ENCODE results near the gene ATXN1.

Gene ATXN1

DNA sequence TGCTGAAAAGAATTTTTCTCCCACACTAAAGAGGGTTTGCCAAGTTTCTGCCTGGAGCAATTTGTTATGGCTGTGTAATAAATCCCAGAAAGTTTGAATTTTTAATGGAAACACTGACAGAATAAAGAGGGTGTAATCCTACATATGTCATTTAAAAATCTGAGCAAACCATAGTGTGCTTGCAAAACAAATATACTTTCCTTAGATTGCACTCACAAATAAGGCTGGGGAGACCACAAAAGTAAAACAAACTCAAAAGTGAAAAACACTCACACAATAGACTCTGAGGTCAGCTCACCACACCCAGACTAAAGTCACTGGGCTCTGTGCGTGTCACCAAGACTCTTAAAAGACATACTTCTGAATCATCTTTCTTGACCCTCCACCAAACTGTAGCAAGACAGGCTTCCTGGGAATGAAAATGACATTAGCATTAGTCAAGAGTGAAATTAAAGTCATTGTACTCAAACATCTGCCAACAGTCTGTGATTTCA, 4.8 kb upstream of the ATXN1 start:
- no peak for DNase-seq
- in situ Hi-C loops (cut with MboI; ENCODE audit: low pct_unique_long_range_greater_than_20kb, low sequenced_read_pairs) = loop anchor here (25.0 kb wide), 2 partner anchors 254 to 429 kb away; no protein-coding TSS in a partner anchor

DNA sequence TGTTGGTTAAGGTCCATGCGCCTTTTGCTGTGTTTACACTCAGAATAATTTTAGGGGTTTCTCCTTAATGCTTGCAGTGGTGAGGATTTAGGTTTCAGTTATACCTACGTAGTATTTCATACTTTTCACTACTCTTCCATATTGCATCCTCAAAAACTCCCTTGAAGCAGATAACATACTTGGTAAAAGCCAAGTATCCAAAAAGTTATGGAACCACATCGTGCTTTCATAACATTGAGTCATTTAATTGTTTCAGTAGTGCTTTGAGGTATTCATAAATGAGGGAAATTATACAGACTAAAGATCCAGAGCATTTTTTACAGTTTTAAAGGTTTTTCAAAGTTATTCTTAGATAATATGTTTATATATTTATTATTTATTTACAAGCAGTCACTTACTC, 4.0 kb upstream of the ATXN1 start:
- in situ Hi-C loops (cut with MboI; ENCODE audit: low pct_unique_long_range_greater_than_20kb, low sequenced_read_pairs) = loop anchor here (25.0 kb wide), 2 partner anchors 253 to 428 kb away; no protein-coding TSS in a partner anchor

GRCh38 chr6:16764188-16764950, 3.1 kb upstream of the ATXN1 start:
- DNase-seq = peak; percentile 44
- in situ Hi-C loops (cut with MboI; ENCODE audit: low pct_unique_long_range_greater_than_20kb, low sequenced_read_pairs) = loop anchor here (25.0 kb wide), 2 partner anchors 252 to 427 kb away; no protein-coding TSS in a partner anchor

More for the DNA sequence above, 4.0 kb upstream of the ATXN1 start:
- DNase-seq = no peak

DNA sequence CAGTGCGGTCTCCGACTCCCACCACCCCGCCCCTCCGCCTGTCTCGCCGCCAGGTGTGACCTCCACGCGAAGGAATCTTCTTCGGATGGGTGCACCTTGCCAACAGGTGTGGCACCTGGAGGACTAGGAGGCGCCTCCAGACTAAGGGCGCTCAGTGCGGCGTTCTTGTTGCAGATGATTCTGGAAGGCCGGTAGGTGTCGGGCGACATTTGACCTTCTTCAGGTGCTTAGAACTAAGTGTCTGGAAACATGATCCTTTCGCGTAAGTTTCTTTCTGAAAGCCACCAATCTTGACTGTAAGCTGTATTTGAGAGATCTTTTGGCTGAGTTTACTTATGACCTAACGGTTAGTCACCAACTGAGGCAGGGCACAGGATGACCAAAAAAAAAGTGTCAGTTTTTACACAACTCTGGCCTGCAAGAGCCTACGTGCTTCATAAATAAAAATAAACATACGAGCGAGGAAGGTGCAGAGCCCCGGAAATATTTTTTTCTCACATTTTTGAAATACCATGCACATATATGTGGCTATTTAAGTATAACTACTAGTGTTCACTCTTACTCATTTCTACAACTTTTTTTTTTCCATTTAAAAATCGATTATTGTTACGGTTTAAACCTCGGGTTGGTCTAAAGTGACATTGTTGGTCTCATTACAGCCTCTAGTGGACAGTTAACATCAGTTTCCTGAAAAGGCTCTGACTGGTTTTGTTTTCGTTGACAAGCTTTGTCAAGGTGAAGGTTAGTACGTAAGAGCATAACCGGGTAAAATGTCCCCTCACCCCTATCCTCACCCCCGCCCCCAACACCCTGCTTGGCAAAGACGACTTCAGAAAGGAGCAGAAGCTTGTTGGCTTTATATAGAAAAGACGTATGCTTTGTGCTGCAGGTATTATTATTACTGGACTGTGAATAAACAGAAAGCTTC, 1.6 kb upstream of the ATXN1 start:
- in situ Hi-C loops (cut with MboI; ENCODE audit: low pct_unique_long_range_greater_than_20kb, low sequenced_read_pairs) = loop anchor here (25.0 kb wide), 2 partner anchors 251 to 426 kb away; no protein-coding TSS in a partner anchor
- DNase-seq = peak; percentile 67

- DNase-seq = no peak
- in situ Hi-C loops (cut with MboI; ENCODE audit: low pct_unique_long_range_greater_than_20kb, low sequenced_read_pairs) = loop anchor here (25.0 kb wide), 2 partner anchors 250 to 425 kb away; no protein-coding TSS in a partner anchor
Measured at GRCh38 chr6:16762268-16762549, 949 bp upstream of the ATXN1 start.

- DNase-seq = peak; percentile 77
- in situ Hi-C loops (cut with MboI; ENCODE audit: low pct_unique_long_range_greater_than_20kb, low sequenced_read_pairs) = loop anchor here (25.0 kb wide), 2 partner anchors 249 to 424 kb away; no protein-coding TSS in a partner anchor
Measured at GRCh38 chr6:16761471-16762267, 409 bp upstream of the ATXN1 start.

DNA sequence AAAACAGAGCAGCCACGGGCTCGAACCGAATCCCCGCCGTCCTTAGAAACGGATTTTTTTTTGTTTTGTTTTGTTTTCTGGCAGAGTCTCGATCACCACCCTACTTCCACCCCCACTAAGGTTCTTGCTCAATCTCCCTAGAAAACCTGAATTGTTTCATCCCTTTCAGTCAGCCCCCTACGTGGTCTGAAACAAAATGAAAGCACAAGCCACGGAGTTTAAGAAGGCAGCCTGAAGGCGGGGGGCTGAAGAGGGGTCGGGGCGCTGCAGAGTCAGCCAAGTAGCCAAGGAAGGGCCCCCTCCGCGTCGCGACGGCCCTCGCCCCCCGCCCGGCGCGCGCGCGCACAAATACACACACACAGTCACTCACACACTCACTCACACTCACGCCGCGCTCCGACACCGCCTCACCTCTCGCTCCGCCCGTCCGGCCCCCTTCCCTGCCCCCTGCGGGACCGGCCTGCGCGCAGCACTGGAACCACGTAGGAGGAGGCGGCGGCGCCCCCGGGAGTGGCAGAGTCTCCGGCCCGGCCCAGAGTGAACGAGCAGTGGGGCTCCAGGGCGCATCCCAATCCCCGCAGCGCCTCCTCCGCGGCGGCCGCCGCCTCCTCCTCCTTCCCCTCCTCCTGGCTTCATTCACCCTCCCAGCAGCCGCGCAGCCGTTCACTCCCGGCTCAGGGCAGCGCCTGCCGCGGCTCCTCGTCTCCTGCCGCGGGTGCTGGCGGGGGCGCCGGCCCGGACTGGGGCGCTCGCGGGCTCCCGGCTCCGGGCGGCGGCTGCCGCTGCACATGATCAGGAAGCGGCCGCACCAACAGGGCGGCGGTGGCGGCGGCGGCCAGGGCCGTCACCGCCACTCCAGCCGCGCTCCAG, 1.4 kb downstream of the ATXN1 start:
- DNase-seq = peak; percentile 85

DNA sequence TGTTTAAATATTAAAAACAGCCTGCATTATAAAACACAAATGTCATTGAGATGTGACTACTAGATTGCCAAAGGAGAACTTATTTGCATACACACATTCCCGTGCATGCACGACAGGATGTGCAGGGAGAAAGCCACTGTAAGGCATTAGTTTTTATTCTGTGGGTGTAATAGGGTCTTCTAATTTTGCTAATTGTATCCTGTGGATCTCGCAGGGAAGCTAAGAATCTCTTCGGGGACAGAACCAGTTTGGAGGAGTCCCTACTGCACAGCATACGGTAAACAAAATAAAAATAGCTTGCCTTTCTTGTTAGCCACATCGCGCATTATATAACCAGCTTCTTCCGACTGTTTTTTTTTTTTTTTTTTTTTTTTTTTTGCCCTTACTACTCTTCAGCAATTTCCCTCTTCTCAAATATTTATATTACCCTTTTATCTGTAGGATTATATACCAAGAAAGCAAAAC, 2.0 kb downstream of the ATXN1 start:
- in situ Hi-C loops (cut with MboI; ENCODE audit: low pct_unique_long_range_greater_than_20kb, low sequenced_read_pairs) = loop anchor here (25.0 kb wide), 2 partner anchors 247 to 422 kb away; no protein-coding TSS in a partner anchor

More for the DNA sequence above, 1.4 kb downstream of the ATXN1 start:
- in situ Hi-C loops (cut with MboI; ENCODE audit: low pct_unique_long_range_greater_than_20kb, low sequenced_read_pairs) = loop anchor here (25.0 kb wide), 2 partner anchors 248 to 423 kb away; no protein-coding TSS in a partner anchor

DNA sequence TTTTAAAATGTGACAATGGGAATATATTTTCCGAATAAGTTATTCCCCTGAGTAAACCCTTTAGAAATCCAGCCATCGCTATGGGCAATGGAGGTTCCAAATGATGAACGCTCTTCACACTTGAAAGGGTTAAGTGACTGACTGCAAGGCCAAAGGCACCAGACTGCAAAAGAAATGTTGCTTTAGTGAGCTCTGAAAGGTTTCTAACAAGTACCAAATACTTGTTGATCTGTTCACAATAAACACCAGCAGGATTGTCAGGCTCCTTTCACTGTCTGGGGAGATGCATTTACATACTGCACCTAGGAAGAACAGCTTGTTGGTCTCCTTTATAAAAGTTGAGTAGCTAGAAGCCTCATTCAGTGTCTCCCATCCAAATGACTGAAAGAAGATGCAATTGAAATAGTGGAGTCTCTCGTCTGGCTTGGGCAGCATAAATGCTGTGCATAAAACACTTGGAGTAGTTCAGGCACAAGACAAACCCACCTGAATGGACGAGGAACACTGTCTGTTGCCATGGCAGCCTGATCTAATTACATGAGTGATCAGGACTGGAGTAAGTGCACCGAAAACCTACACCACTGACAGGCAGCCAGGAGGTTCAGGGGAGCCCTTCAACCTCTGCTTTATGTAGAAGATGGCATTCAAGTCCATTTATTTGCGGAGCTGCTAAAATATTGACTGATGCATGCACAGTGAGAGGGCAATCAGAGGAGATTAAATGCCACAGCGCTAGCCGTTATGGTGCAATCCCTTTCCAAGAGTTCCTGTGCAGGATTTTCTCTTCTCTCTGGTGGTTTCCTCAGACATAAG, 2.9 kb downstream of the ATXN1 start:
- DNase-seq = peak; percentile 43
- in situ Hi-C loops (cut with MboI; ENCODE audit: low pct_unique_long_range_greater_than_20kb, low sequenced_read_pairs) = loop anchor here (25.0 kb wide), 2 partner anchors 246 to 421 kb away; no protein-coding TSS in a partner anchor

More for the DNA sequence above, 2.0 kb downstream of the ATXN1 start:
- DNase-seq = peak; percentile 43

GRCh38 chr6:16757332-16757731, 3.9 kb downstream of the ATXN1 start:
- DNase-seq = no peak
- in situ Hi-C loops (cut with MboI; ENCODE audit: low pct_unique_long_range_greater_than_20kb, low sequenced_read_pairs) = loop anchor here (25.0 kb wide), 2 partner anchors 245 to 420 kb away; no protein-coding TSS in a partner anchor

DNA sequence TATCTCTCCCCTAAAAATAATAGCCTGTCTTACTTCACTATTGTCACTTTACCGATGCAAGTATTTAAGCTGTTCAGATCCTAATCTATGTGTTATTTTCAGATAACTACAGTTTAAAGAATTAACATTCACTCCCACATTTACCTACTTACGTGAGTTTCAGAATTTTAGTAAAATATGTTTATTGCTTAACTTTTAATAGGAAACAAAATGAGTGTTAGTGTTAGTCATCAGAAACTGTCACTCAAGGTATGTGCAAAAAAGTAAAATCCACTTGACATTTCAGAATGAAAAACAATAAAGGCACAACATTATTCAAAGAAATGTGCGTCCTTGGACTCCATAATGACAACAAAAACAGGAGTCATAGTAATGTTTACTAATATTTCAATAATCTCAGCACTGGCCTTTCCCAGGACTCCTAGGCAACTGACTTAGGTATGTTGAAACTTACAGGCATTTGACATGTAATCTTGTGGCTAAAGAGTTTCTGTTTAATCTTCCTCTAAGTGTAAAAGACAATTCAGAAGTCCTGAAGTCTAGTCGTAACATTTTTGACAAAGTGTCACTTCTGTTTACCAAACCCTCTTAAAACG, 4.5 kb downstream of the ATXN1 start:
- in situ Hi-C loops (cut with MboI; ENCODE audit: low pct_unique_long_range_greater_than_20kb, low sequenced_read_pairs) = loop anchor here (25.0 kb wide), 2 partner anchors 244 to 419 kb away; no protein-coding TSS in a partner anchor
- DNase-seq = no peak

- in situ Hi-C loops (cut with MboI; ENCODE audit: low pct_unique_long_range_greater_than_20kb, low sequenced_read_pairs) = loop anchor here (25.0 kb wide), 2 partner anchors 243 to 418 kb away; no protein-coding TSS in a partner anchor
- DNase-seq = no peak
Measured at GRCh38 chr6:16755544-16755943, 5.7 kb downstream of the ATXN1 start.

DNA sequence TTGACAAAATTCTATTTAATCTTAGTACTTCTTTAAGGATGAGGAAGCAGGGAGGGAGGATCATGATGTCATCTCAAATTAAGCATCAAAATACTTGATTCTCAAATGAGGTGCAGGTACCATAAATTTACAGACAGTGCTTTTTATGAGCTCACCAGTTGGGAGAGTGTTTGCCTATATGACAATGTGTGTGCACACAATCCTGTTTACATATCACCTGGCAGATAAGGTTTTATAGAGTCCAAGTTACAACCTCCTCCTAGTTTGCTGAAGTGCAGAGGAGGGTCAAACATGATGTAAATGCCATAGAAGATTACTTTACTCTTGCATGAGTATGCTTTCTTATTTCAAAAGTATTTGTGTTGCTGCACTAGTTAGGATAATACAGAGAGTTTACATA, 6.4 kb downstream of the ATXN1 start:
- in situ Hi-C loops (cut with MboI; ENCODE audit: low pct_unique_long_range_greater_than_20kb, low sequenced_read_pairs) = loop anchor here (25.0 kb wide), 2 partner anchors 243 to 418 kb away; no protein-coding TSS in a partner anchor
- DNase-seq = no peak

DNA sequence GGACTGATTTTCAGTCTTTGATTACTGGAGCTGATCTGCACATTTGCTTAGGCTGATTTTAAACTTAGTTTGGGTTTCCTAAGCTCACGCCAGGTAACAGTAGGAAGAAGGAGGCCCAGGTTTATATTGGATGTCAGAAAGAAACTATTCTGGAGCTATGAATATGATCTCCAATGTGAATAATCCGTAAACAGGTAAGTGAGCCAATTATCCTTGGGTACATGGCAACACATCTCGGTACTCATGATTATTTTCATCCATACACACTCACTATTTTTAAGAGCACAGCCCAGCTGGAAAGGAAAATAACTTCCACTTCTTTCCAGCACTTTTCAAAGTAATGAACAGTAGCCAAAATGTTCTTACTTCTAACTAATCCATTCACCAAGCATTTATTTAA, 7.0 kb downstream of the ATXN1 start:
- in situ Hi-C loops (cut with MboI; ENCODE audit: low pct_unique_long_range_greater_than_20kb, low sequenced_read_pairs) = loop anchor here (25.0 kb wide), 2 partner anchors 242 to 417 kb away; no protein-coding TSS in a partner anchor
- DNase-seq = no peak

- DNase-seq = no peak
- in situ Hi-C loops (cut with MboI; ENCODE audit: low pct_unique_long_range_greater_than_20kb, low sequenced_read_pairs) = loop anchor here (25.0 kb wide), 2 partner anchors 241 to 416 kb away; no protein-coding TSS in a partner anchor
Measured at GRCh38 chr6:16753341-16753740, 7.9 kb downstream of the ATXN1 start.
